HG03108 (cell line): Measurements from ENCODE around the gene ATXN1.

Experiments
- ATAC-seq: cut with Tn5 transposase; IDR thresholded peaks from one replicate; pipeline ENCODE4 v1.9.1; 2021; ENCODE audit warnings: moderate library complexity; ENCODE audit not compliant: unreplicated experiment

ATXN1 gene

DNA sequence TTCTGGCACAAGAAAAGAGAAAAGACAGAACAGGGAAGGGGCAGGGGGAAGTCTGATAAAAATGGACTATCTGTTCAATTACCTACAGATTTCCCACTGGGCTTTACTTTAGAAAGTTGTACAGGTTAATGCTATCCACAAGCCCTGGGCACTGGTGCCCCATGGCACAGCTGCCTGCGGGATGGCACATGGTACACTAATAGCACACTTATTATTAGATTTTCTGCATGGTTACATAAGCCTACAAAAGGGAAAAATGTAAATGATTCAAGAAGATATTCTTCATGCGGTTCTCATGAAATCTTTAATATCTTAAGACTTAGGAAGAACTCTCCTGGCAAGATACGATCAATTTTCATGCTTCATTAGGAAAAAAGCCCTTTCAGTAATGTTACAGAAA lies 385.4 kb downstream of the ATXN1 start:
- no peak for ATAC-seq

DNA sequence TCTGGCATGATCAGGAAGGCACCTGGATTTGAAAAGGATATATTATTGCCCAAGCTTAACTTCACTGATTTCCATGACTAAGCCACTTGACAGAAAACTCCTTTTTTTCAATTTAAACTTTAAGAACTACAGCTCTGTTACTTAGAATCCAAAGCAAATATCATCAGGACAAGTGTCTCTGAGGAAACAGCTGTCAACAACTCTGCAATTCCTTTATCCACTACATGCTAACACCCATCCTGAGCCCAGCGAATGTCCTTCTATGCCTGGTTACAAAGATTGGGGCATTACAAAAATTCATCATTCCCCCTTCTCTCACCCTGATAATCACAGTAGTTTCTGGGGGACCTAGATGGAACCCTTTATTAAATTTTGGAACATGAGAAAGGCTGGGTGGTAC lies 386.1 kb downstream of the ATXN1 start:
- ATAC-seq = no peak

DNA sequence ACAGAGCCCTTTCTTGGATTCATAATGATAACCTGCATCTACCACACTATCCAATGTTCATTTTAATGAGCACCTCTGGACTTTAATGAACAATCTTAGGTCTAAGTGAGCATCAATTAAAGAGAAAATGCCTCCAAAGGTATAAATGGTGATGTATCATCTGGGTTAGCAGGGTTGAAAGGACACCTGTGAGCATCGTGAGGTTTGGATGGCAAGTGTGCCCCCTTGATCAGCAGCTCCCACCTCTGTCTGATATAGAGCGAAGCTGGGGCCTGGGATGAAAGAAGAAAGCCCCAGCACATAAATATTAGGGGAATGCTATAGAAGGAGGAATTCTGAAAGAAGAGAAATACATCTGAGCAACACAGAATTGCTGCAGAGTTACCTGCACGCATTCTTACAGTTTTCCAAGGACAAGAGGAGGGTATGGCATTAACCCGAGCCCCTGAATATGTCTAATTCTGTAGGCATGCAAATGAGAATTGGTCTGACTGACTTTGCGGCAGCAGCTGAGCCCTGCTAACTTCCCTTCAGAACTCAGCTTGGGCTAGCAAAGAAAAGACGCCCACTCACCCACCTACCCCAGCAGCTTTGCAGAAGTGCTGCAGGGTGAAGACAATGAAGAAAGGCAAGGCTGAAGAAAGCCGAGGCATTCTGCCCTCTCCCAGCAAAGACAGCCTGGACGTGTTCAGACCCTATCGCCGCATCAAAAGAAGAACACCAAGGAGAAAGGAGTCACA lies 386.6 kb downstream of the ATXN1 start:
- no peak for ATAC-seq

DNA sequence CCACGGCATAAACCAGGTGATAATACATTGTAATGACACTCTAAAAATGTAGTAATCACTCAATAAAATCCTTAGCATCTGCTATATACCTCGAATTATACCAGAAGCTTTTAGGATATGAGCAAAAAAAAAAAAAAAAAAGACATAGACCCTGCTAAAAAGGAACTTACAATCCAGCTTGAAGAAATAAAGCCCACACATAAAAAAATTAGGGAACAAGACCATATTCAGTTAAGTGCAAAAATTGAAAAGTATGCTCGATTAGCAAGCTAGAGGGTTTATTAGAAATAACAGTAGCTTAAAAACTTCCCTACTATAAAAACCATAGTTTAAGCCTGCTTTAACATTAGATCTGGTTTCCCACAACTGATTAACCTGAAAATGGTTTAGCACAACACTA lies 387.2 kb downstream of the ATXN1 start:
- no peak for ATAC-seq

DNA sequence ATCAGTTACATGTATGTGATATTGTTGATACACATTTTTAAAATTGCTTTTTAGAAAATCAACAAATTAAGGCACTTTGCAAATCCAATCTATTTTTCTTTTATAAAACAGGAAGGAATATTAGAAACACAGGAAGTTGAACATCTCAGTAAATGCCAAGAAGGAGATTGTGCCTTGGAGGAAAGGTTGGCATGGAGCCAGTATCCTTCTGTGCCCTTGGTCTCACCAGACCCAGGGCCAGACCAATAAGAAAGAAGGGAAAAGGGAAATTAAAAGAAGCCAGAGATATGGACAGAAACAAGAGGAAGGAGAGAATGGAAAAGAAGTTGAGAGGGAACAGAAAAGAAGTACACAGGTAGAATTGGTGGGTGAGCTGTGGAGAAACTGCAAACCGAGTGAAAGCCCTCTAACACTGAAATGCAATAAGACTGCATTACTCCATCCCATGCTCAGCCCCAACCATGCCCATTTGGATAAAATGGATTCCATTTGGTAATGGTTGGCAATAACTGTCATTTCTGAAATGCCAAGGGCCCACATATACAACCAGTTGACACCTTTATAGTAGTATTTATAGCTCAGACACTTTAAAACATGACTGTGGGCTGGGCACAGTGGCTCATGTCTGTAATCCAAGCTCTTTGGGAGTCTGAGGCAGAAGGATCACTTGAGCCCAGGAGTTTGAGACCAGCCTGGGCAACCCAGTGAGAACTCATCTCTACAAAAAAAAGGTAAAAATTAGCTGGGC lies 389.1 kb downstream of the ATXN1 start:
- no peak for ATAC-seq

DNA sequence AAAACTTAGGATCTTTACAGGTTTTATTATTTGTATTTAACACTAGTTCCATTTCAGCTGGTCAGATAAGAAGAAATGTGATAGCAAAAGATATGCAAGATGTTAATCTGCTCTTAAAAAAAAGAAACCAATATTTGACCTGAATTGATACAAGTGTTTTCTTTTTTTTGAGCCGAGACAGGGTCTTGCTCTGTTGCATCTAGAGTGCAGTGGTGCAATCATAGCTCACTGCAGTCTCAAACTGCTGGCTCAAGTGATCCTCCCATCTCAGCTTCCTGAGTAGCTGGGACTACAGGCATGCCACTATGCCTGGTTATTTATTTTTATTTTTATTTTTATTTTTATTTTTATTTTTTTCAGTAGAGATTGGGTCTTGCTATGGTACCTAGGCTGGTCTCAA lies 389.9 kb downstream of the ATXN1 start:
- ATAC-seq = no peak

DNA sequence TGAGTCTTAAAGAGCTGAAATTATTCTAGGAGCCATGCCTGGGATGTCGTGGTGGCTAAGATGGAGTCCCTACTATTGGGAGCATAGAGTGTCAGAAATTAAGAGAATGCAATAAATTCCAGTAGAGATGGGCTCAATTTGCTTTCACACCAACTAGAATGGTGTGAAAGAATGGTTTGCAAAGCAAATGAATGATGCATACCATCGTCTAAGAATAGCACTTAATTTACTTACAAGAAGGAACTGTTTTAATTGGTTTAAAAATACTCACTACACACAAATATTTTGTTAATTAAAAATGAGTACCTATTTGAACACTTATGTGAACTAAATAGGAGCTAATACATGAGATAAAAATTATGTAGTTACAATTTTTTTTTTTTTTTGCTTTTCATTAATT lies 390.3 kb downstream of the ATXN1 start:
- ATAC-seq = no peak

DNA sequence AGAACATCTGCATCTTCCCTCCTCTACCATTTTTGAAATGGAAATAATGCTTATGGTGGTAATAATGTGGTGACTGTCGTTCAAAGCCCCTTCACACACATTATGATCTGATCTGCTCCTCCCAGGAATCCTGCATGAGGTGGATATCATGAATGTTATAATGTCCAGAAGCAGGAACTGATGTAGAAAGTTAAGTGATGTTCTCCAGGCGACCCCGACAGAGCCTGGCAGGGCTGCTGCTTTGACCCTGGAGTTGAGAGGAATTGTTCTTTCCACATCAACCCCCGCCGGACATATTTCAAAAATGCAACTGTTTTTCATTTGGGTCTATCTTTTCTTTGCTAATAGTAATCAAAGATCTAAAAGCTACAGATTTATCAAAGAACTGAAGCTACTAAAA lies 391.3 kb downstream of the ATXN1 start:
- ATAC-seq = no peak

DNA sequence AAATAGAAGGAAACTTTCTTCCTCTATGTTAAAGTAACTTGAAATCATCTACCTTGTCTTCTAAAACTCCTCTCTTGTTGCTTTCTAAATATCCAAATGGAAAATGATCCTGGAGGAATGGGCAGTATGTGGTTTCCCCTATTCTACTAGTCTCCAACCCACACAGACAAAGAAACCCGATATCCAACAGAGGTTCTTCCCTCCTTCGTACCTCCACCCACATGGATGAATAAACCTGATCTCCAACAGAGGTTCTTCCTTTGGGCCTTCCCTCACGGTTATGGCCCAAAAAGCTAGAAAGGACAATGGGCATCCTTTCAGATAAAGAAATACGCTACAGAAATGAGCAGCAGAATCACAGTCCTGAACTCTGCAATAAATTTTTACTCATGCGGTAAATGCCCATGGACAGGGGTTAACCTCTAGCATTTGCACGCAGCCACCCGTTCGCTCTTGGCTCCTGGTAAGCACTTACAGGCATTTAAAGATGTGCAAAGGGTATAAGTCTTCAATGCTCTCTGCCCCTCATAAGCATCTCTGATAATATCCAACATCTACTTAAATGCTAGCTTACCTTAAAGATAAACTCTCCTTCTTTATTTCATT lies 392.0 kb downstream of the ATXN1 start:
- ATAC-seq = no peak

DNA sequence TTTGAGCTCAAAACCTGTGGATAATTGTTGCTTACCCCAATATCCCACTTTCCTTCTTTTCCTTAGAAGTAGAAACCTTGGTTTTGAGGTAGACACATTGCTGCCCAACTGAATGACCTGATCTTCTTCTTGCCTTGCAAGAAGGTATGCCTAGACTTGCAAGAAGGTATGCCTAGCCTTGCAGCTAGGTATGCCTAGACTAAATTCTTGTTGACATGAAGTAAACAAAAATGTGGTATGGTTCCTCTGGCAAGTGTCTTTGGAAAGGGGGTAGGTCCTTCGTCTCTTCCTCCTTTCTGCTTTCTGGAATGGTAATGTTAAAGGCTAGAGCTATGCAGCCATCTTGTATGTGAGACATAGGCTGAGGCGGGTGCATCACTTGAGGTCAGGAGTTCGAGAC lies 393.7 kb downstream of the ATXN1 start:
- no peak for ATAC-seq

DNA sequence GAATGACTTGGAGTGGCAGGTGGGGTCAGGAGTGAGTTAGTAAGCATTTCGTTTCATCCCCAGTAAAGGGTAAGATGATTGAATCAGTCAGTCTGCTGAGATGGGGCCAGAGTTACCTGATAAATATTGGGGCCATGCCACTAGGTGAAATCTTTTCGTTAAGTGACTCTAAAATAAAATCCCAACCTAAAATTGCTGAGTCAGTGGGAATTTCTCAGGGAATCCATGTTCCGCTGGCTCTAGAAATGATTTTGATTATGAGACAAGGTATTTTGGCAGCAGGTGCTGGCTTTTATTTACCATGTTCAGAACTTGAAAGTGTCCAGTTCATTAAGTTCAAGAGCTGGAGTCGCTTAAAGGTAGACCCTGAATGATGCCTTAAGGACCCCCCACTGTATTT lies 397.5 kb downstream of the ATXN1 start:
- ATAC-seq = no peak

DNA sequence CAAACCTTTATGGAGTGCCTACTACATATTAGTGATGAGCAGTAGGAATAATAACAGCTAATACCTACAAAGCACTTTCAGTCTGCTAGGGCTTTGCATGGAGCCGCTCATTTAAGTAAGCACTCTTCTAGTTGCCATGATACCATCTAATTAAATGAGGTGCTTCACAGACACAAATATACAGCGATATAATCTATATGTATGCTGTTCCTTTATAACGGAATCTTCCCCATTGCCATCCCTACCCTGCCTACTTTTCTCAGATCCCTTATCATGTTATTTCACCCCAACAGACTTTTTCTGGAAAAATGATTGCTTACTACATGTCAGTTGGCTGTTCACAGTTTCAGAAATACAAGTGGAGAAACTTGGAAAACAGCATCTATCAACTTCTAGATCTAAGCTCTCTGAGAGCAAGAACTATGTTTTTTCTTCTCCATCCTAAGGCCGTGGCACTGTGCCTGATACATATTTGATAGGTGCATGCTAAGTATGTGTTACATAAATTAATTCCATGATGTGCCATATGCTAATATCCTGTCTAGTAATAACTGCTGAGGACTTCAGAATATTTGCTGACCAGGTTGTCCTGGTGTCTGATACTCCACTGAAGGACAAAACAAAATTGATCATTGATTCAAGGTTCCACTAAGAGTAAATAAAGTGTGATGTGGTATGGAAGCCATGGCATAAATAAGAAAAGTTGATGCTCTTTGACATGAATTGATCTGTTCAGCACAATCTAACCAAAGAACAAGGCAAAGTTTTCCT lies 398.3 kb downstream of the ATXN1 start:
- ATAC-seq = no peak

DNA sequence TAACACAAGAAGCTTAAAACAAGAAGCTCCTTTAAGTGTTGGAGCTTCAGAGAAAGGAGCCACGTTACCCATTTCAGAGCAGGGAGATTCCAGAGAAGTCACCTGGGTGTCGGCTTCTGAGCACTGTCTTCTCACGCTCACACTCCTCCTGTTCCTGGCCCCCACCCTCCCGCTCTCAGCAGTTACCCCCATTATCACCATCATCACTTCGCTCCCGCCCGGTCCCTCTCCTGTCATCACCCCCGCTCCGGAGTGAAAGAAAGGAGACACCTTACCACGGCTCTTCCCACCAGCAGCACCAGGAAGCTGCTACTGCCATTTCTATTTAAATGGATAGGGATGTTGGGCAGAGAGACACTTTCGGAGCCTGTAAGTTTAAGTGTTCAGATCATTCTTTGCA lies 399.0 kb downstream of the ATXN1 start:
- no peak for ATAC-seq

DNA sequence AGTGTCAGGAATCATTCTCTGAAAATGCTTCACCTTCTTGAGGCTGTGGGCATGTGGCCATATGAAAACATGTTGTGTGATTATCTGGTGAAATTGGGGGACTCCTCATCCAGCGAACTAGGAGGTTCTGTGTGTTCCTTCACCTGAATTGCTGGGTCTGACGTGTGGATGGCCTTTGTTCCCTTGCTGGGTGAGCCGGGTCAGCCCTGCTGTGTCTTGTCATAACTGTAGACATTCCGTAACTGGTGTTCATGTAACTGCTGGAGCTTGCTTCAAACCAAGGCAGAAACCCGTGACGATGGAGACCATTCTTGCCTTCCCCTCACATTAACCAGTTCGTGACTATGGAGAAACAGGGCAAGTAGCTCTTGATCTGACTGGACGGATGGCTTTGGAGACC lies 399.4 kb downstream of the ATXN1 start:
- no peak for ATAC-seq

DNA sequence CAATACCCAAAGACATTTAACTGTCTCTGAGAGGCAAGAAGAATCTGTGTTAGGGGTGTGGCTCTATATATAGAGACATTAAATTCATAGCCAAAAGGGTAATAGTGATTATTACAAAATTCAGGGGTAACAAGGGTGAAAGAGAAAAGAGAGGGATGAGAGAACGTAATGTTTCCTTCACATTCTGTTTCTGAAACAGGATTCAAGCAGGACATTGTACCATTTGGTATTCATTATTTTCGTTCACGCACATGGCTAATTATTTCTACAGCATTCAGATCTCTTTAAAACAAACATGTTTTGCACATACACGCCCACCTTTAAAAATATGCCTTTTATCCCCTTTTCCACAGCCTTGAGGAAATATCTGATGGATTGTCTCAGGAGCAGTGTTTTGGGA lies 400.1 kb downstream of the ATXN1 start:
- ATAC-seq = no peak

DNA sequence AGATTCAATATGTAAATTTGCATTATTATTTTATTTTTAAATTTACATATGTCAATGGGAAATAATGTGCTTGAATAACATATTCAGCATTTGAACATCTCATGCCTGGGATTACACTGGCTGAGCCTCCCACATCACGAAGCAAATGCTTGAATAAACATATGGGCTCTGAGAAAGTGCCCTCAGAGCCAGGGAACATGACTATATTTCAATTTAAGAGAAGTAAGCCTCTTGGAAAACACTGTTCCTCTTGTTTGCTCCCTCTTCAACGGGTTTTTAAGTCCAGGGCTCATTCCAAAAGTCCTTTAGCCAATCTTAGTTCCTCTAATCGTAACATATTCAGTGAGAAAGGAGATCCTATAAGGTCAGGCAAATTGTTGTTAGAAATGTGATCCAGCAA lies 400.9 kb downstream of the ATXN1 start:
- no peak for ATAC-seq

DNA sequence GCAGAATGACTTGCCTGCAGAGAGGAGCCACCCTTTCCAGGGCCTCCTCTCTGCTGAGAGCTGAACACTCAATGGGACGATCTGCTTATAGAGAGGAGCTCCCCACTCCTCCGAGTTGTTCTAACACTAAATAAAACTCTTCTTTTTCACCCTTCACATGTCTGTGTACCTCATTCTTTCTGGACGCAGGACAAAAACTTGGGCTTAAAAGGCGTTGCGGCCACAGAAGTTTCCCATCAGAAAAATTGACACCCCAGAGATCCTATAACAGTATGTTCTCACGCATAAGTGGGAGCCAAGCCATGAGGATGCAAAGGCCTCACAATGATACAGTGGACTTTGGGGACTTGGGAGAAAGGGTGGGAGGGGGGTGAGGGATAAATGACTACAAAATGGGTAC lies 401.7 kb downstream of the ATXN1 start:
- ATAC-seq = no peak

DNA sequence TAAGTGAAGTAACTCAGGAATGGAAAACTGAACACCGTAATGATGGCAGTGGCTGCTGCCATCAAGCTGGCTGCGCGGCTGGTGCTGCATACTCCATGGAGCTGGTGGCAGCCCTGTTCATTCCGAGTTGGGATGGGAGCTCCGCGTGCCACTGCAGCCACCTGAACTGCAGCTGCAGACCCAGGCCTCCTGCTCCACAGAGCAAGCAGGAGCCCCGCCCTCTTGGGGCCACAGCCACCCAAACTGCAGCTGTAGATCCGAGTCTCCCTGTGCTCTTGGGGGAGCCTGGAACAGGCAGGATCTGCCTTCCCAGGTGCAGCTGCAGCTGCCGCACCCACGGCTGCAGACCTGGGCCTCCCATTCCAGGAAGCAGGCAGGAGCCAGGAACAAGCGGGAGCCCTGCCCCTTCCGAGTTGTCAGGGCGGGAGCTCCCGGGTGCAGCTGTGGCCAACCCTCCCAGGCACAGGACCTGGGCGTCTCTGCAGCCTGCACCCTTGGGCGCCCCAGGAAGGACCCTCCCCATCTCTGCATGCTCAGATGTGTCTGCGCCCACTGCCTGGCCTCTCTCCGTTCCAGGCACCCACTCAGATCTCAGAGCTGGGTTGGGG lies 402.6 kb downstream of the ATXN1 start:
- ATAC-seq = no peak

DNA sequence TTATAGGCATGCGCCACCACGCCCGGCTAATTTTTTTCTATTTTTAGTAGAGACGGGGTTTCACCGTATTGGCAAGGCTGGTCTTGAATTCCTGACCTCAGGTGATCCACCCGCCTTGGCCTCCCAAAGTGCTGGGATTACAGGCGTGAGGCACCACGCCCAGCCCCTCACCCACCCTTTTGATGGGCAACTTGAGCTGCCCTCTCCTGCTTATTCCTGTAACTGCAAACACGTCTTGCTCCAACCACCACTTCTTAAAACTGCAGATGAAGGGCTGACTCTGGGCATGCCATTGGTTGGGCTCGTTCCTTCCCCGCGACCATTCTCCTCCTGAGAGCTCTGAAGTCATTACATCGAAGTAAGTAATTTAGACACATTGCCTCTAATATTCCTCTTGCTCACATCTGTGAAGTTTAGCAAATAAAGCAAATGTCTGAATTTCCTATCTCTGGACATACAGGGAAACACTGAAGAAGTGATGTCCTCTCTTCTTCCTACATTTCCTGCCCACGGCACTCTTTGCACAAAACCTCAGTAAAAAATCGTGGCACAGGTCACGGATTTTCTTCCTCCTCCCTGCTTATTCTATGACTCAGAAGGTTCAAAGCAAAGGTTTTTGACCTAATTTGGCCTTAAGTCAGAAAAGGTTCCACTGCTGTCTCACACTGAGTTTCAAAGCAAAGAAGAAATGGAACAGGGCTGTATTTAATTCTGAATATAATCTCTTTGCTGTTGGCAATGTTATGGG lies 405.4 kb downstream of the ATXN1 start:
- no peak for ATAC-seq

DNA sequence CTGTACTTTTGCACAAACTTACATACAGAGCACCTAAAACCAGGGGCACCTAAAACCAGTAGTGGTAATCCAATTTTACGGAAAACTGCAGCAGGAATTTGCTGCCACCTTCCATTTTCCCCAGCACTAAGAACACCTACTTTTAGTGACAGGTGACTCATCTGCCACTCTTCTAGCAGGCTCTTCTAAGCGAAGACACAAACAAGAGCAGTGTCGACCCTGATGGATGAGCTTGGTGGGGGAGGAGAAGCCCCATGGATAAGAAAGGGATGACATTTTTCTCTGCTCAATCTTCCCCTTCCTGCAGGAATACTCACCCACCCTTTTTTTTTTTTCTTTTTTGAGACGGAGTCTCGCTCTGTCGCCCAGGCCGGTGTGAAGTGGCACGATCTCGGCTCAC lies 406.0 kb downstream of the ATXN1 start:
- no peak for ATAC-seq
